ENCODE measurements around the gene ARHGAP20. TPM values are rescaled to one million over a fixed set of nuclear protein-coding genes. Genes with fewer than 3 reads are reported as not detected.

The ARHGAP20 gene
- total and polyA plus RNA-seq, 2 experiments from 2014 or later = 0.31 TPM; not detected in 1

DNA sequence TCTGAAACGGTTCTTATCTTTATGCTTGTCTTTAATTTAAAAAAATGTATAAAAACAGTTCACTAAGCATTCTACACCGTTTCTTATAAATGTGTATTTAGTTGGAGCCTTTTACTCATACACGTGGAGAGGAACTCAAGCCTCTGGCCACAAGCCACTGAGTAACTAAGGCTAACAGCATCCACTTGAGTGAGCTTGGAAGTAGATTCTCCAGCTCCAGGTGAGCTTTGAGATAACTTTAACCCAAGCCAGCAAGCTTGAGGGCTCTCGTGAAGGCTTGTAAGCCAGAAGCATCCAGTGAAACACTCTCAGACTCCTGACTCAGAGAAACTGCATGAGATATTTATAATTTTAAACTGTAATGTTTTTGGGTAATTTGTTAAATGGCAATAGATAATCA is 82.6 kb downstream of the ARHGAP20 start:
- no peak overlapping the region for H3K27ac Mint-ChIP-seq
- Histone ChIP-seq H3K4me1 (ENCODE audit: insufficient read depth) (no peaks in the 10 kb centered on the region), H3F3A (replicated peaks; ENCODE audit: low read depth) (no peaks in the 10 kb centered on the region), H3K79me2 (replicated peaks; ENCODE audit: insufficient read depth) (no peaks in the 10 kb centered on the region), H4K20me1 (replicated peaks; ENCODE audit: insufficient read depth) (no peaks in the 10 kb centered on the region), H3K9me2 (ENCODE audit: insufficient read depth) (peaks cover 2% of the 10 kb centered on the region), H3K36me3 (ENCODE audit: insufficient read depth) (no peaks in the 10 kb centered on the region), H3K4me2 (no peak overlapping the region), H3K27ac (ENCODE audit: low read depth) (no peak overlapping the region), H2AFZ (no peak overlapping the region), H3K27me3 (ENCODE audit: insufficient read depth) (no peaks in the 10 kb centered on the region), H3K4me3 (no peak overlapping the region)
- H3K9me3 Mint-ChIP-seq = peaks cover 3% of the 10 kb centered on the region; the same call in 2 of the 3 replicates
- H3K4me3 Mint-ChIP-seq = no peak overlapping the region
- H3K27me3 Mint-ChIP-seq (ENCODE audit: insufficient read depth, low read depth, poor library complexity) = no peaks in the 10 kb centered on the region
- H3K4me1 Mint-ChIP-seq = no peaks in the 10 kb centered on the region
- TF ChIP-seq EZH2phosphoT487 (IDR thresholded peaks at IDR 0.05; ENCODE audit: unreplicated experiment) (no peak), ETS1 (IDR thresholded peaks at IDR 0.05) (no peak), CREB1 (CRISPR knock-in tag; IDR thresholded peaks at IDR 0.05; ENCODE audit: low read depth) (no peak), NANOG (IDR thresholded peaks at IDR 0.05; ENCODE audit: borderline replicate concordance) (no peak), STAT1 (IDR thresholded peaks at IDR 0.05; ENCODE audit: unreplicated experiment) (no peak), ZNF114 (CRISPR knock-in tag; IDR thresholded peaks at IDR 0.05) (no peak), REST (IDR thresholded peaks at IDR 0.05; ENCODE audit: unreplicated experiment) (no peak), EZH2 (IDR thresholded peaks at IDR 0.05; ENCODE audit: low read depth, unreplicated experiment) (no peak), CTCF (conservative IDR thresholded peaks at IDR 0.05; ENCODE audit: low read depth in 2 of 2) (no peak), POLR2AphosphoS5 (IDR thresholded peaks at IDR 0.05; ENCODE audit: low read depth) (no peak), ZNF331 (CRISPR knock-in tag; IDR thresholded peaks at IDR 0.05; ENCODE audit: low read depth) (no peak), JUNB (IDR thresholded peaks at IDR 0.05; ENCODE audit: unreplicated experiment) (no peak)
- TF ChIP-seq, protein P1, sequence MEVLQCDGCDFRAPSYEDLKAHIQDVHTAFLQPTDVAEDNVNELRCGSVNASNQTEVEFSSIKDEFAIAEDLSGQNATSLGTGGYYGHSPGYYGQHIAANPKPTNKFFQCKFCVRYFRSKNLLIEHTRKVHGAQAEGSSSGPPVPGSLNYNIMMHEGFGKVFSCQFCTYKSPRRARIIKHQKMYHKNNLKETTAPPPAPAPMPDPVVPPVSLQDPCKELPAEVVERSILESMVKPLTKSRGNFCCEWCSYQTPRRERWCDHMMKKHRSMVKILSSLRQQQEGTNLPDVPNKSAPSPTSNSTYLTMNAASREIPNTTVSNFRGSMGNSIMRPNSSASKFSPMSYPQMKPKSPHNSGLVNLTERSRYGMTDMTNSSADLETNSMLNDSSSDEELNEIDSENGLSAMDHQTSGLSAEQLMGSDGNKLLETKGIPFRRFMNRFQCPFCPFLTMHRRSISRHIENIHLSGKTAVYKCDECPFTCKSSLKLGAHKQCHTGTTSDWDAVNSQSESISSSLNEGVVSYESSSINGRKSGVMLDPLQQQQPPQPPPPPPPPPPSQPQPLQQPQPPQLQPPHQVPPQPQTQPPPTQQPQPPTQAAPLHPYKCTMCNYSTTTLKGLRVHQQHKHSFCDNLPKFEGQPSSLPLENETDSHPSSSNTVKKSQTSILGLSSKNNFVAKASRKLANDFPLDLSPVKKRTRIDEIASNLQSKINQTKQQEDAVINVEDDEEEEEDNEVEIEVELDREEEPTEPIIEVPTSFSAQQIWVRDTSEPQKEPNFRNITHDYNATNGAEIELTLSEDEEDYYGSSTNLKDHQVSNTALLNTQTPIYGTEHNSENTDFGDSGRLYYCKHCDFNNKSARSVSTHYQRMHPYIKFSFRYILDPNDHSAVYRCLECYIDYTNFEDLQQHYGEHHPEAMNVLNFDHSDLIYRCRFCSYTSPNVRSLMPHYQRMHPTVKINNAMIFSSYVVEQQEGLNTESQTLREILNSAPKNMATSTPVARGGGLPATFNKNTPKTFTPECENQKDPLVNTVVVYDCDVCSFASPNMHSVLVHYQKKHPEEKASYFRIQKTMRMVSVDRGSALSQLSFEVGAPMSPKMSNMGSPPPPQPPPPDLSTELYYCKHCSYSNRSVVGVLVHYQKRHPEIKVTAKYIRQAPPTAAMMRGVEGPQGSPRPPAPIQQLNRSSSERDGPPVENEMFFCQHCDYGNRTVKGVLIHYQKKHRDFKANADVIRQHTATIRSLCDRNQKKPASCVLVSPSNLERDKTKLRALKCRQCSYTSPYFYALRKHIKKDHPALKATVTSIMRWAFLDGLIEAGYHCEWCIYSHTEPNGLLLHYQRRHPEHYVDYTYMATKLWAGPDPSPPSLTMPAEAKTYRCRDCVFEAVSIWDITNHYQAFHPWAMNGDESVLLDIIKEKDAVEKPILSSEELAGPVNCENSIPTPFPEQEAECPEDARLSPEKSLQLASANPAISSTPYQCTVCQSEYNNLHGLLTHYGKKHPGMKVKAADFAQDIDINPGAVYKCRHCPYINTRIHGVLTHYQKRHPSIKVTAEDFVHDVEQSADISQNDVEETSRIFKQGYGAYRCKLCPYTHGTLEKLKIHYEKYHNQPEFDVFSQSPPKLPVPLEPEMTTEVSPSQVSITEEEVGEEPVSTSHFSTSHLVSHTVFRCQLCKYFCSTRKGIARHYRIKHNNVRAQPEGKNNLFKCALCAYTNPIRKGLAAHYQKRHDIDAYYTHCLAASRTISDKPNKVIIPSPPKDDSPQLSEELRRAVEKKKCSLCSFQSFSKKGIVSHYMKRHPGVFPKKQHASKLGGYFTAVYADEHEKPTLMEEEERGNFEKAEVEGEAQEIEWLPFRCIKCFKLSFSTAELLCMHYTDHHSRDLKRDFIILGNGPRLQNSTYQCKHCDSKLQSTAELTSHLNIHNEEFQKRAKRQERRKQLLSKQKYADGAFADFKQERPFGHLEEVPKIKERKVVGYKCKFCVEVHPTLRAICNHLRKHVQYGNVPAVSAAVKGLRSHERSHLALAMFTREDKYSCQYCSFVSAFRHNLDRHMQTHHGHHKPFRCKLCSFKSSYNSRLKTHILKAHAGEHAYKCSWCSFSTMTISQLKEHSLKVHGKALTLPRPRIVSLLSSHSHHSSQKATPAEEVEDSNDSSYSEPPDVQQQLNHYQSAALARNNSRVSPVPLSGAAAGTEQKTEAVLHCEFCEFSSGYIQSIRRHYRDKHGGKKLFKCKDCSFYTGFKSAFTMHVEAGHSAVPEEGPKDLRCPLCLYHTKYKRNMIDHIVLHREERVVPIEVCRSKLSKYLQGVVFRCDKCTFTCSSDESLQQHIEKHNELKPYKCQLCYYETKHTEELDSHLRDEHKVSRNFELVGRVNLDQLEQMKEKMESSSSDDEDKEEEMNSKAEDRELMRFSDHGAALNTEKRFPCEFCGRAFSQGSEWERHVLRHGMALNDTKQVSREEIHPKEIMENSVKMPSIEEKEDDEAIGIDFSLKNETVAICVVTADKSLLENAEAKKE (CRISPR knock-in tag; IDR thresholded peaks at IDR 0.05) = no peak
- DNase-seq (ENCODE audit: low spot score) (no peak), ATAC-seq (no peak)
- H3K36me3 Mint-ChIP-seq (ENCODE audit: low read depth) = no peaks in the 10 kb centered on the region

Measured in GM23338 (cell line).